H1 (cell line): ENCODE results near the gene TMEM63A. TPM values are rescaled to one million over a fixed set of nuclear protein-coding genes. Genes with fewer than 3 reads are reported as not detected.

ENCODE experiments used
- CHD2 ChIP-seq: IDR thresholded peaks from 2 replicates; pipeline ENCODE4 v1.6.1; 2012; ENCODE audit warnings: low read length, improper control_type of control experiment
- JUN ChIP-seq: IDR thresholded peaks from 2 replicates; pipeline ENCODE4 v1.6.1; 2011; ENCODE audit warnings: low read depth, mild to moderate bottlenecking, improper control_type of control experiment, low read length
- KDM4A ChIP-seq: IDR thresholded peaks from one replicate; pipeline ENCODE4 v1.7.1; 2012; ENCODE audit warnings: low read depth, mild to moderate bottlenecking, moderate library complexity, low read length, inconsistent platforms; ENCODE audit not compliant: severe bottlenecking
- KDM5A ChIP-seq: fragments of 200-600 bp; IDR thresholded peaks from 2 replicates; pipeline ENCODE4 v1.7.1; 2012; ENCODE audit warnings: mild to moderate bottlenecking, low read length, inconsistent platforms, mixed read lengths
- SIN3A ChIP-seq, 2 experiments: IDR thresholded peaks in 1 of 2; conservative IDR thresholded peaks in 1 of 2; 2 replicates each; pipeline ENCODE4 v1.6.1; 2011 to 2012; ENCODE audit warnings: low read length in 2 of 2, improper control_type of control experiment in 1 of 2, low read depth in 1 of 2, mild to moderate bottlenecking in 1 of 2
- SP4 ChIP-seq: IDR thresholded peaks from 2 replicates; pipeline ENCODE4 v1.6.1; 2012; ENCODE audit warnings: low read length, inconsistent platforms
- SUZ12 ChIP-seq: fragments of 200-600 bp; sonication (generic); IDR thresholded peaks from 2 replicates; pipeline ENCODE4 v1.6.1; 2012; ENCODE audit warnings: mild to moderate bottlenecking, inconsistent platforms, low read length, moderate library complexity, mixed read lengths
- TEAD4 ChIP-seq: IDR thresholded peaks from 2 replicates; pipeline ENCODE4 v1.6.1; 2012; ENCODE audit warnings: low read depth, low read length, inconsistent platforms, mixed read lengths
- ZNF274 ChIP-seq: IDR thresholded peaks from 2 replicates; pipeline ENCODE4 v1.7.0; 2012; ENCODE audit warnings: low read length, borderline replicate concordance; ENCODE audit errors: extremely low read depth
- polyA plus RNA-seq, 7 experiments: library from polyadenylated mRNA; depleted of rRNA in 3 of 7; stranded (reverse) in 5 of 7; unstranded in 2 of 7; fragments of >200 nt in 5 of 7; fragments of 200-250 nt in 2 of 7; gene quantifications; 1 replicate in 5 of 7; 2 replicates in 1 of 7; 4 replicates in 1 of 7; pipeline versions ENCODE4 v1.2.1 to v1.2.3, GENCODE V29; 2011 to 2013; ENCODE audit warnings: missing spikeins in 2 of 7, mixed read lengths in 2 of 7
- total RNA-seq: library from RNA; stranded (reverse); fragmentation: NEBNext Ultra II Directional; extraction: Animal tissue kit (Norgen Biotek cat#: 25700); gene quantifications from 2 replicates; pipeline ENCODE4 v1.2.1, GENCODE V29; 2021

The TMEM63A gene
- total and polyA plus RNA-seq, 2 of the 8 experiments (the other 6 are each of a cell fraction or from before 2014, with no cell fraction given): 26.1 to 55.4 TPM

DNA sequence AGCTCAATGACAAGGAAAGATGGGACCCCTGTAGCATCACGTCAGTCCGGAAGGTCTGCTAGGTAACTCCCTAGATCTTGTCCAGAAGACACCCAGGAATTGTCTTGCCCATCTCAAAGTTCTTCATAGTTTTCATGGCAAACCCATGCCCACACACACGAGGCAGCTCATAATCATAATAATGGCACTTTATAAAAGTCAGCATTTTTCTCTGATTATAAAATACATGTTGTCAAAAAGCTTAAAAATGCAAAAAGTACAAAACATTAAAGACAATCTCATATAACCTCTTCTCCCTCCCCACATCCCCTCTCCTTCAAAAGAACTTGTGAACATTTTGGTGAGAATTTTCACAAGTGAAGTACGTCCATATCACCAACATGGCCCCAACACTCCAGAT is 41.5 kb downstream of the TMEM63A start (continued):
- no peak for TF ChIP-seq SP4
- no peak for TF ChIP-seq SIN3A (conservative IDR thresholded peaks at IDR 0.05 in 1 of 2, IDR thresholded peaks at IDR 0.05 in 1 of 2; ENCODE audit: low read depth in 1 of 2, low read length in 2 of 2)
- TF ChIP-seq KDM5A: no peak
- no peak for TF ChIP-seq JUN
- no peak for TF ChIP-seq ZNF274
- no peak for TF ChIP-seq TEAD4
- TF ChIP-seq KDM4A: no peak
- TF ChIP-seq SUZ12: no peak
- TF ChIP-seq CHD2: no peak
